ENCODE data around the gene PLXNA1.

DNA sequence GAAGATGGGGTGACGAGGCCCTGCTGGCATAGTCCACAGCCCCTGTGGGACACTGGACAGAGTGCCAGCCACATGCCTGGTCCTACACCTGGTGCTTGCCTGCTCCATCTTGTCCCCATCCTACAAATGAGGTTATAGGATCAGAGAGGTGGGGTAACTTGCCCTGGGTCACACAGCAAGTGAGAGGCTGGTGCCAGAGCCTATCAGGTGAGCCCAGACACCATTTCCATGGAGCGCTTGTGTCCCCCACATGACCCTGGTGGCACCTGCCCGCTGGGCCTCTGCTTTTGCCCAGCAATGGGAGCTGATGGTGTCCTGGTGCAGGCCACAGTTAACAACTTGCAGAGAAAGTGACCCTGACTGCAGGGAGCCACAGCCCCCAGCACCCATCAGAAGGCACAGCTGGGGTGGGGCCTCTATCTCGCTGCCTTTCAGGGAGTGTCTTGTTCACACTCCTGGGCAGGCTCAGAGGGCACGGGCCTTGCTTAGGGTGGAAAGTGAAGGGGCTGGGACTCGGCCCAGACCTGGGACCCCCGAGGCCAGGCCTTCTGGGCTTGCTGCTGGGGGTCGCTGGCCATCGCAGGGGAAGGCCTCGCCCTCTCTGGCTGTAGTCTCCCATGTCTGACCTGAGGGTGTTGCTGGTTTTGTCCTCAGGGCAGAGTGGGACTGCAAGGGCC lies 7.2 kb downstream of the PLXNA1 start:
- TF ChIP-seq POLR2AphosphoS5 (IDR thresholded peaks at IDR 0.05) = no peak
- TF ChIP-seq, protein P1, sequence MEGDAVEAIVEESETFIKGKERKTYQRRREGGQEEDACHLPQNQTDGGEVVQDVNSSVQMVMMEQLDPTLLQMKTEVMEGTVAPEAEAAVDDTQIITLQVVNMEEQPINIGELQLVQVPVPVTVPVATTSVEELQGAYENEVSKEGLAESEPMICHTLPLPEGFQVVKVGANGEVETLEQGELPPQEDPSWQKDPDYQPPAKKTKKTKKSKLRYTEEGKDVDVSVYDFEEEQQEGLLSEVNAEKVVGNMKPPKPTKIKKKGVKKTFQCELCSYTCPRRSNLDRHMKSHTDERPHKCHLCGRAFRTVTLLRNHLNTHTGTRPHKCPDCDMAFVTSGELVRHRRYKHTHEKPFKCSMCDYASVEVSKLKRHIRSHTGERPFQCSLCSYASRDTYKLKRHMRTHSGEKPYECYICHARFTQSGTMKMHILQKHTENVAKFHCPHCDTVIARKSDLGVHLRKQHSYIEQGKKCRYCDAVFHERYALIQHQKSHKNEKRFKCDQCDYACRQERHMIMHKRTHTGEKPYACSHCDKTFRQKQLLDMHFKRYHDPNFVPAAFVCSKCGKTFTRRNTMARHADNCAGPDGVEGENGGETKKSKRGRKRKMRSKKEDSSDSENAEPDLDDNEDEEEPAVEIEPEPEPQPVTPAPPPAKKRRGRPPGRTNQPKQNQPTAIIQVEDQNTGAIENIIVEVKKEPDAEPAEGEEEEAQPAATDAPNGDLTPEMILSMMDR (IDR thresholded peaks at IDR 0.05) = no peak
- no peak for TF ChIP-seq POLR2A (IDR thresholded peaks at IDR 0.05)
